Measurements from ENCODE around the gene ZNF695. TPM values are rescaled to one million over a fixed set of nuclear protein-coding genes. Genes with fewer than 3 reads are reported as not detected.

ZNF695 gene
- total and polyA plus RNA-seq, 9 of the 15 experiments (the other 6 are each of a cell fraction or from before 2014, with no cell fraction given): 8.7 to 15.2 (median 10.9) TPM

DNA sequence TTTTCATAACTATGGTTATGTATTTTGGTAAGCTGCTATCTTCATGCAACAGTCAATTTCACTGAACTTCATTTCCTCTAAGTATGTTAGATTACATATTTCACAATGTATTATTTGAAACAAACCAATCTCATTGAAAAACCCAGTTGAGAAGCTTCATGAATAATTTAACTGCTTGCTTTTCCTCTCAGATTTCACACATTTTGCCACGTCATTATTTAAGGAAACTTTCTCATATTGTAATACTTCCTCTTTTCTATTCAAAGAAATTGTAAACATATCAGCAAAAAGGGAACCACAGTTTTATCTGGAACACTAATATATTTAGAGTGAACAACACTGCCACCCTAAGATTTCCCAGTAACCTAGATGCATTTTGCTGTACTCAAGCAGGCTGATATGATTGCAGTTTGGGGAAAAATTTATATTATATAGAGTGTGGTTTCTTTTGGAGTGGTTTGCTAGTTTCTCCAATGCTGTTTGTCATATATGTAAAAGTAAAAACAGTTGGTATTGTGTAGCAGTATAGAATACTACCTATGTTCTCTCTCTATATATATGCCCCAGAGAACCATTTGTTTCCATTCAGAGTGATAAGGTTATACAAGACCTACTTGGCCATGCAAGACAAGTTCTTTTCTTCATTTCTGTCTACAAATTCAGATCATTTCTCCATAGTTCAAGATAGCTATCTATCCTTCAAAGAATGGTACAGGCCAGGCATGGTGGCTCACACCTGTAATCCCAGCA, 47.7 kb downstream of the ZNF695 start (continued):
- TF ChIP-seq, protein P1, sequence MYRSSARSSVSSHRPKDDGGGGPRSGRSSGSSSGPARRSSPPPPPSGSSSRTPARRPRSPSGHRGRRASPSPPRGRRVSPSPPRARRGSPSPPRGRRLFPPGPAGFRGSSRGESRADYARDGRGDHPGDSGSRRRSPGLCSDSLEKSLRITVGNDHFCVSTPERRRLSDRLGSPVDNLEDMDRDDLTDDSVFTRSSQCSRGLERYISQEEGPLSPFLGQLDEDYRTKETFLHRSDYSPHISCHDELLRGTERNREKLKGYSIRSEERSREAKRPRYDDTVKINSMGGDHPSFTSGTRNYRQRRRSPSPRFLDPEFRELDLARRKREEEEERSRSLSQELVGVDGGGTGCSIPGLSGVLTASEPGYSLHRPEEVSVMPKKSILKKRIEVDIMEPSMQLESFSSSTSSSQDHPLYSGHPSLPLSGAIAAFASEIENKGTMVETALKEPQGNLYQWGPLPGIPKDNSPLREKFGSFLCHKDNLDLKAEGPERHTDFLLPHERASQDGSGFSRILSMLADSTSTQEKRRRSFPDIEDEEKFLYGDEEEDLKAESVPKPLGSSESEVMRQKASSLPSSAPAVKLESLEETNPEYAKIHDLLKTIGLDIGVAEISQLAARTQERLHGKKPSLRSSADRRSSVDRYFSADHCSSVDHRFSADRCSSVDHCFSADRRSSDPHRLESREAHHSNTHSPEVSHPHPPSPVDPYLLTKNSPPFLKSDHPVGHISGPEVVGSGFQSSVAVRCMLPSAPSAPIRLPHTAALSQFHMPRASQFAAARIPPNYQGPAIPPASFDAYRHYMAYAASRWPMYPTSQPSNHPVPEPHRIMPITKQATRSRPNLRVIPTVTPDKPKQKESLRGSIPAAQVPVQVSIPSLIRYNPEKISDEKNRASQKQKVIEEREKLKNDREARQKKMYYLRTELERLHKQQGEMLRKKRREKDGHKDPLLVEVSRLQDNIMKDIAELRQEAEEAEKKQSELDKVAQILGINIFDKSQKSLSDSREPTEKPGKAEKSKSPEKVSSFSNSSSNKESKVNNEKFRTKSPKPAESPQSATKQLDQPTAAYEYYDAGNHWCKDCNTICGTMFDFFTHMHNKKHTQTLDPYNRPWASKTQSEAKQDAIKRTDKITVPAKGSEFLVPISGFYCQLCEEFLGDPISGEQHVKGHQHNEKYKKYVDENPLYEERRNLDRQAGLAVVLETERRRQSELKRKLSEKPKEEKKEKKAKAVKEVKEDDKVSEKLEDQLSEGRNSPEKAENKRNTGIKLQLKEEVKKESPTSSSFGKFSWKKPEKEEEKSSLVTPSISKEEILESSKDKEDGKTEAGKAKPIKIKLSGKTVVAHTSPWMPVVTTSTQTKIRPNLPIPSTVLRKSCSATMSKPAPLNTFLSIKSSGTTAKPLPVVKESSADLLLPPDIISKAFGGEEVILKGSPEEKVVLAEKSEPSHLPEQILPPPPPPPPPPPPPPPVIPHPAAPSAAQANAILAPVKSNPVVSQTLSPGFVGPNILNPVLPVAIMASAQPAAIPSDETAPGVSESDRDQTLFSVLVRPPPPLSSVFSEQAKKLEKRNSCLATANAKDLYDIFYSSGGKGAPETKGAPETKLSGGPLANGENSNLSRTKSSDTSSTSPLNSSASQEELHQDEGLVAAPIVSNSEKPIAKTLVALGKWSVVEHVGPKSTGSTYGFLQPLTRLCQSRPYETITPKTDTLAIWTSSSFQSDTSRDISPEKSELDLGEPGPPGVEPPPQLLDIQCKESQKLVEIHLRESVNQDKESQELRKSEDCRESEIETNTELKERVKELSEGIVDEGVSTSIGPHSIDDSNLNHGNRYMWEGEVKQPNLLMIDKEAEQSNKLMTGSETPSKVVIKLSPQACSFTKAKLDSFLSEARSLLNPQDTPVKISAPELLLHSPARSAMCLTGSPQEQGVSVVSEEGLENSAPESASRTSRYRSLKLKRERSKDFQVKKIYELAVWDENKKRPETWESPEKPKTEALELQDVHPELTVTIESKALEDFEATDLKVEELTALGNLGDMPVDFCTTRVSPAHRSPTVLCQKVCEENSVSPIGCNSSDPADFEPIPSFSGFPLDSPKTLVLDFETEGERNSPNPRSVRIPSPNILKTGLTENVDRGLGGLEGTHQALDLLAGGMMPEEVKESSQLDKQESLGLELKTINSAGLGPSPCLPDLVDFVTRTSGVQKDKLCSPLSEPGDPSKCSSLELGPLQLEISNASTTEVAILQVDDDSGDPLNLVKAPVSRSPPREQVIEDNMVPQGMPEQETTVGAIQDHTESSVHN (IDR thresholded peaks at IDR 0.05; ENCODE audit: borderline replicate concordance in 1 of 2, low read depth in 1 of 2): peak in 1 of 2 experiments; percentile 58; a peak in 1 of 4 replicates
- no peak for TF ChIP-seq COPS2 (conservative IDR thresholded peaks at IDR 0.05)
- TF ChIP-seq RBFOX2 (IDR thresholded peaks at IDR 0.05; ENCODE audit: low read depth, low read length): no peak
- TF ChIP-seq SMAD3 (CRISPR knock-in tag; conservative IDR thresholded peaks at IDR 0.05): no peak
- no peak for TF ChIP-seq TCFL5 (CRISPR knock-in tag; conservative IDR thresholded peaks at IDR 0.05)
- TF ChIP-seq TBL1XR1 (IDR thresholded peaks at IDR 0.05; ENCODE audit: low read length in 2 of 2): no peak
- no peak for TF ChIP-seq YBX1 (IDR thresholded peaks at IDR 0.05)
- TF ChIP-seq ARID1B (IDR thresholded peaks at IDR 0.05): peak; percentile 76
- TF ChIP-seq, protein P2, sequence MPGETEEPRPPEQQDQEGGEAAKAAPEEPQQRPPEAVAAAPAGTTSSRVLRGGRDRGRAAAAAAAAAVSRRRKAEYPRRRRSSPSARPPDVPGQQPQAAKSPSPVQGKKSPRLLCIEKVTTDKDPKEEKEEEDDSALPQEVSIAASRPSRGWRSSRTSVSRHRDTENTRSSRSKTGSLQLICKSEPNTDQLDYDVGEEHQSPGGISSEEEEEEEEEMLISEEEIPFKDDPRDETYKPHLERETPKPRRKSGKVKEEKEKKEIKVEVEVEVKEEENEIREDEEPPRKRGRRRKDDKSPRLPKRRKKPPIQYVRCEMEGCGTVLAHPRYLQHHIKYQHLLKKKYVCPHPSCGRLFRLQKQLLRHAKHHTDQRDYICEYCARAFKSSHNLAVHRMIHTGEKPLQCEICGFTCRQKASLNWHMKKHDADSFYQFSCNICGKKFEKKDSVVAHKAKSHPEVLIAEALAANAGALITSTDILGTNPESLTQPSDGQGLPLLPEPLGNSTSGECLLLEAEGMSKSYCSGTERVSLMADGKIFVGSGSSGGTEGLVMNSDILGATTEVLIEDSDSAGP (CRISPR knock-in tag; IDR thresholded peaks at IDR 0.05): no peak
- TF ChIP-seq SMARCC2 (IDR thresholded peaks at IDR 0.05; ENCODE audit: low read depth): peak; percentile 75; the same call in 1 of the 2 replicates
- TF ChIP-seq E2F8 (IDR thresholded peaks at IDR 0.05; ENCODE audit: low read depth, partially characterized antibody): no peak
- no peak for TF ChIP-seq SIRT6 (IDR thresholded peaks at IDR 0.05; ENCODE audit: low read depth, low read length)
- TF ChIP-seq NR0B1 (IDR thresholded peaks at IDR 0.05; ENCODE audit: partially characterized antibody): no peak

Data from K562 (cell line).